Left kidney (tissue), 2 donors: ENCODE measurements around the gene LCK. TPM values are rescaled to one million over a fixed set of nuclear protein-coding genes. Genes with fewer than 3 reads are reported as not detected.
A peak's percentile ranks its signal among the peaks of the same experiment; 100 is the strongest.
"Not testable (repeated sequence)": the region's sequence is repeated elsewhere in the genome, so short reads cannot be mapped to it uniquely, and the experiment has no call there.

ENCODE experiments used
- DNase-seq: peaks from one replicate; pipeline ENCODE4 v3.0.0-alpha.2; 2013
- polyA plus RNA-seq: library from polyadenylated mRNA; unstranded; fragments of 120-200 nt; gene quantifications from one replicate; pipeline ENCODE4 v1.2.1, GENCODE V29; 2013; ENCODE audit not compliant: insufficient read length

Gene LCK
- polyA plus RNA-seq, 1 donor, result 5.2 TPM

- no peak for DNase-seq
Measured at GRCh38 chr1:32273391-32274208, 22.5 kb downstream of the LCK start.

- DNase-seq, result no peak
Measured at GRCh38 chr1:32274646-32275340, 23.7 kb downstream of the LCK start.

GRCh38 chr1:32275424-32275823, 24.4 kb downstream of the LCK start:
- no peak for DNase-seq

- DNase-seq, result no peak
Measured at GRCh38 chr1:32276032-32276782, 25.1 kb downstream of the LCK start.

GRCh38 chr1:32284777-32285176, 33.7 kb downstream of the LCK start:
- not testable (repeated sequence) for DNase-seq

- DNase-seq, result no peak
Measured at GRCh38 chr1:32285658-32286057, 34.6 kb downstream of the LCK start.

- no peak for DNase-seq
Measured at GRCh38 chr1:32286763-32287162, 35.7 kb downstream of the LCK start.

- DNase-seq, result no peak
Measured at GRCh38 chr1:32289256-32289655, 38.2 kb downstream of the LCK start.

- DNase-seq, result no peak
Measured at GRCh38 chr1:32291145-32291707, 40.2 kb downstream of the LCK start.

- DNase-seq, result peak; percentile 94
Measured at GRCh38 chr1:32291708-32292538, 40.9 kb downstream of the LCK start, which contains the start of gene HDAC1. HDAC1 (plus strand) TSS chr1:32292083; CDS start chr1:32292170, 87 bp downstream.

- DNase-seq, result not testable (repeated sequence)
Measured at GRCh38 chr1:32298211-32298610, 47.1 kb downstream of the LCK start.

- no peak for DNase-seq
Measured at GRCh38 chr1:32299327-32299726, 48.3 kb downstream of the LCK start.

GRCh38 chr1:32303358-32303757, 52.3 kb downstream of the LCK start:
- no peak for DNase-seq

GRCh38 chr1:32303997-32304622, 53.0 kb downstream of the LCK start:
- no peak for DNase-seq

- DNase-seq, result no peak
Measured at GRCh38 chr1:32305310-32305709, 54.2 kb downstream of the LCK start.

GRCh38 chr1:32307324-32307723, 56.3 kb downstream of the LCK start:
- no peak for DNase-seq

GRCh38 chr1:32309960-32310359, 58.9 kb downstream of the LCK start:
- DNase-seq, result no peak

- no peak for DNase-seq
Measured at GRCh38 chr1:32311709-32312393, 60.8 kb downstream of the LCK start.

- DNase-seq, result no peak
Measured at GRCh38 chr1:32316903-32317277, 65.8 kb downstream of the LCK start.

- DNase-seq, result no peak
Measured at GRCh38 chr1:32318127-32318869, 67.2 kb downstream of the LCK start.
